ENCODE measurements around the gene WSCD2.
"Not testable (repeated sequence)": the region's sequence is repeated elsewhere in the genome, so short reads cannot be mapped to it uniquely, and the experiment has no call there.

Gene WSCD2

GRCh38 chr12:108199106-108199505 lies 70.0 kb downstream of the WSCD2 start:
- ATAC-seq: no peak

GRCh38 chr12:108201808-108202207 lies 72.7 kb downstream of the WSCD2 start:
- ATAC-seq: no peak

- no peak for ATAC-seq
Observed at GRCh38 chr12:108204117-108204987, 75.3 kb downstream of the WSCD2 start.

- ATAC-seq: no peak
Observed at GRCh38 chr12:108205864-108206263, 76.8 kb downstream of the WSCD2 start.

GRCh38 chr12:108207791-108208730 lies 79.0 kb downstream of the WSCD2 start:
- no peak for ATAC-seq

GRCh38 chr12:108210001-108210400 lies 80.9 kb downstream of the WSCD2 start:
- no peak for ATAC-seq

- ATAC-seq: no peak
Observed at GRCh38 chr12:108211157-108211556, 82.1 kb downstream of the WSCD2 start.

GRCh38 chr12:108213871-108214445 lies 84.9 kb downstream of the WSCD2 start:
- no peak for ATAC-seq

GRCh38 chr12:108214486-108214885 lies 85.4 kb downstream of the WSCD2 start:
- no peak for ATAC-seq

- no peak for ATAC-seq
Observed at GRCh38 chr12:108215458-108215857, 86.4 kb downstream of the WSCD2 start.

GRCh38 chr12:108218921-108219320 lies 89.8 kb downstream of the WSCD2 start:
- no peak for ATAC-seq

GRCh38 chr12:108225101-108225500 lies 96.0 kb downstream of the WSCD2 start:
- ATAC-seq: not testable (repeated sequence)

- no peak for ATAC-seq
Observed at GRCh38 chr12:108226866-108227265, 97.8 kb downstream of the WSCD2 start.

GRCh38 chr12:108228746-108229145 lies 99.7 kb downstream of the WSCD2 start:
- no peak for ATAC-seq

GRCh38 chr12:108231109-108231905 lies 102.2 kb downstream of the WSCD2 start:
- ATAC-seq: no peak

- ATAC-seq: no peak
Observed at GRCh38 chr12:108231909-108232434, 102.9 kb downstream of the WSCD2 start.

- no peak for ATAC-seq
Observed at GRCh38 chr12:108232565-108232964, 103.5 kb downstream of the WSCD2 start.

GRCh38 chr12:108234158-108234557 lies 105.1 kb downstream of the WSCD2 start:
- ATAC-seq: no peak

- ATAC-seq: no peak
Observed at GRCh38 chr12:108235197-108235984, 106.3 kb downstream of the WSCD2 start.

GRCh38 chr12:108235985-108236263 lies 106.8 kb downstream of the WSCD2 start:
- no peak for ATAC-seq

GRCh38 chr12:108236366-108236765 lies 107.3 kb downstream of the WSCD2 start:
- no peak for ATAC-seq
